ENCODE results near the gene CAMSAP3.

- TF ChIP-seq EZH2 (IDR thresholded peaks at IDR 0.05; ENCODE audit: insufficient read depth, low read length) (no peak), CTCF (IDR thresholded peaks at IDR 0.05; ENCODE audit: insufficient read depth, low read depth, low read length) (no peak)
Measured at GRCh38 chr19:7643031-7643415, 47.4 kb downstream of the CAMSAP3 start.

All from astrocyte (in vitro differentiated cells and primary cell).